ENCODE measurements around the gene LMTK3.
"Not testable (repeated sequence)": the region's sequence is repeated elsewhere in the genome, so short reads cannot be mapped to it uniquely, and the experiment has no call there.

The LMTK3 gene

GRCh38 chr19:48540110-48540509 lies 28.5 kb upstream of the LMTK3 start:
- no peak for DNase-seq (ENCODE audit: low spot score)

GRCh38 chr19:48539503-48540096 lies 28.0 kb upstream of the LMTK3 start:
- DNase-seq (ENCODE audit: low spot score) = peak; percentile 52

GRCh38 chr19:48538057-48538456 lies 26.4 kb upstream of the LMTK3 start:
- DNase-seq (ENCODE audit: low spot score) = not testable (repeated sequence)

- DNase-seq (ENCODE audit: low spot score) = no peak
These were observed 25.9 kb upstream of the LMTK3 start for GRCh38 chr19:48537541-48537940.

GRCh38 chr19:48533770-48534169 lies 22.1 kb upstream of the LMTK3 start:
- no peak for DNase-seq (ENCODE audit: low spot score)

- no peak for DNase-seq (ENCODE audit: low spot score)
These were observed 19.1 kb upstream of the LMTK3 start for GRCh38 chr19:48530770-48531169.

GRCh38 chr19:48530066-48530720 lies 18.6 kb upstream of the LMTK3 start:
- no peak for DNase-seq (ENCODE audit: low spot score)

GRCh38 chr19:48529156-48529555 lies 17.5 kb upstream of the LMTK3 start:
- DNase-seq (ENCODE audit: low spot score) = no peak

GRCh38 chr19:48524732-48525131 lies 13.1 kb upstream of the LMTK3 start:
- no peak for DNase-seq (ENCODE audit: low spot score)

- no peak for DNase-seq (ENCODE audit: low spot score)
These were observed 12.6 kb upstream of the LMTK3 start for GRCh38 chr19:48524221-48524620.

- no peak for DNase-seq (ENCODE audit: low spot score)
These were observed 8.5 kb upstream of the LMTK3 start for GRCh38 chr19:48520134-48520533.

- DNase-seq (ENCODE audit: low spot score) = not testable (repeated sequence)
These were observed 7.8 kb upstream of the LMTK3 start for GRCh38 chr19:48519426-48519825.

- DNase-seq (ENCODE audit: low spot score) = no peak
These were observed 6.6 kb upstream of the LMTK3 start for GRCh38 chr19:48518207-48518606.

GRCh38 chr19:48516536-48516935 lies 4.9 kb upstream of the LMTK3 start:
- DNase-seq (ENCODE audit: low spot score) = no peak

- no peak for DNase-seq (ENCODE audit: low spot score)
These were observed 2.5 kb upstream of the LMTK3 start for GRCh38 chr19:48514123-48514458.

GRCh38 chr19:48513289-48514122 lies 1.9 kb upstream of the LMTK3 start:
- no peak for DNase-seq (ENCODE audit: low spot score)

GRCh38 chr19:48512504-48513288 lies 1.1 kb upstream of the LMTK3 start:
- no peak for DNase-seq (ENCODE audit: low spot score)

- no peak for DNase-seq (ENCODE audit: low spot score)
These were observed 309 bp downstream of the LMTK3 start for GRCh38 chr19:48511321-48511731.

GRCh38 chr19:48510421-48511268 lies 990 bp downstream of the LMTK3 start:
- peak; percentile 72 for DNase-seq (ENCODE audit: low spot score)

GRCh38 chr19:48509467-48510194 lies 2.0 kb downstream of the LMTK3 start:
- no peak for DNase-seq (ENCODE audit: low spot score)
